Ammon's horn (tissue), 1 donor: ENCODE data around the gene CEP170B.
"Not testable (repeated sequence)": the region's sequence is repeated elsewhere in the genome, so short reads cannot be mapped to it uniquely, and the experiment has no call there.

Experiments used
- DNase-seq: peaks from one replicate; pipeline ENCODE4 v3.0.0-alpha.2; 2016; ENCODE audit warnings: low spot score

CEP170B gene

GRCh38 chr14:104879201-104879982, 14.3 kb downstream of the CEP170B start:
- DNase-seq, result no peak

- no peak for DNase-seq
These were observed 15.0 kb downstream of the CEP170B start for GRCh38 chr14:104879983-104880565.

- DNase-seq, result no peak
These were observed 15.6 kb downstream of the CEP170B start for GRCh38 chr14:104880584-104881210.

- no peak for DNase-seq
These were observed 16.4 kb downstream of the CEP170B start for GRCh38 chr14:104881369-104881979.

DNA sequence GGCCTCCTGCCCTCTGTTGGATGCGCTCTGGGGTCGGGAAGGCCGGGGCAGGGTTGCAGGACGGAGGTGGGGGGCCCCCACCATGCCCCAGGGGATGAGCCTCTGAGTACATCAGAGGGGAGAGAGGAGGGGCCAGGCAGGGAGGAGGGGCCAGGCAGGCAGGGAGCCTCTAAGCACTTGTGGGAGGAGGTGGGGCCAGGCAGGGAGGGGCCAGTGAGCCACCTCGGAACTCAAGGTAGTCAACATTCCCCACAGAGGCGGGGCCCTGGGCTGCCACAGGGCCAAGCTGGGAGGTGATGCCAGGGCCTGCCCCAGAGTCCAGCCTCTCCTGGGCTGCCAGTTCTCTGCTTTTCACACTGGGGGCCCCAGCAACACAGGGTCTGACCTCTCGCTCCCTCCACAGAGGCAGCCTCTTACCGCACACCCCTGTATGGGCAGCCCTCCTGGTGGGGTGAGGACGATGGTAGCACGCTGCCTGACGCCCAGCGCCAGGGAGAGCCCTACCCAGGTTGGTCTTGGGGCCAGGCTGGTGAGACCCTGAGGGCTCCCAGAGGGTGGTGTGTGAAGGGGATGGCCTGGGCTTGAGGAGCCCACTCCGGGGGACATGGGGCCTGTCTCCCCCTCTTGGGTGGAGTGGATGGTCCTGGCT, 17.4 kb downstream of the CEP170B start:
- no peak for DNase-seq

GRCh38 chr14:104882991-104883660, 18.1 kb downstream of the CEP170B start:
- no peak for DNase-seq

DNA sequence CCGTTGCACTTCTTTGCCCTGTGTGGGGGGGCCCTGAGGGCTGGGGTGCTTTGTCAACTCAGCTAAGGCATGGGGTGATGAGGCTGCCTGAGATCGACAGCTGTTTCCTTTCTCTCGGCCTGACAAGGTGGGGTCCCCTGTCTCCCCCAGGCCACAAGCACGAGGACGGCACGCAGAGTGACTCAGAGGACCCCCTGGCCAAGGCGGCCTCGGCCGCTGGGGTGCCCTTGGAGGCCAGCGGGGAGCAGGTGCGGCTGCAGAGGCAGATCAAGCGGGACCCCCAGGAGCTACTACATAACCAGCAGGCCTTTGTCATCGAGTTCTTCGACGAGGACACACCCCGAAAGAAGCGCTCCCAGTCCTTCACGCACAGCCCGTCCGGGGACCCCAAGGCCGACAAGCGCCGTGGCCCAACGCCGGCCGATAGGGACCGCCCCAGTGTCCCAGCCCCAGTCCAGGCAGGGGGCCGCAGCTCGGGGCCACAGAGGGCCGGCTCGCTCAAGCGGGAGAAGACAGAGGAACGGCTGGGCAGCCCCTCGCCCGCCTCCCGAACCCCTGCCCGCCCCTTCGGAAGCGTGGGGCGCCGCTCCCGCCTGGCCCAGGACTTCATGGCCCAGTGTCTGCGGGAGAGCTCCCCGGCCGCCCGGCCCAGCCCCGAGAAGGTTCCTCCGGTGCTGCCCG, 18.8 kb downstream of the CEP170B start:
- DNase-seq, result no peak

DNA sequence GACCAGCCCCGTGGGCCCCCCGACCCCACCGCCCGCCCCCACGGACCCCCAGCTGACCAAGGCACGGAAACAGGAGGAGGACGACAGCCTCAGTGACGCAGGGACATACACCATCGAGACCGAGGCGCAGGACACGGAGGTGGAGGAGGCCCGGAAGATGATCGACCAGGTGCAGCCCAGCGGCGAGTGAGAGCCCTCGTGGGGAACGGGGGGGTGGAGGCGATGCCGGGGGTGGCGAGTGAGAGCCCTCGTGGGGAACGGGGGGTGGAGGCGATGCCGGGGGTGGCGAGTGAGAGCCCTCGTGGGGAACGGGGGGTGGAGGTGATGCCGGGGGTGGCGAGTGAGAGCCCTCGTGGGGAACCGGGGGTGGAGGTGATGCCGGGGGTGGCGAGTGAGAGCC, 19.3 kb downstream of the CEP170B start:
- not testable (repeated sequence) for DNase-seq

DNA sequence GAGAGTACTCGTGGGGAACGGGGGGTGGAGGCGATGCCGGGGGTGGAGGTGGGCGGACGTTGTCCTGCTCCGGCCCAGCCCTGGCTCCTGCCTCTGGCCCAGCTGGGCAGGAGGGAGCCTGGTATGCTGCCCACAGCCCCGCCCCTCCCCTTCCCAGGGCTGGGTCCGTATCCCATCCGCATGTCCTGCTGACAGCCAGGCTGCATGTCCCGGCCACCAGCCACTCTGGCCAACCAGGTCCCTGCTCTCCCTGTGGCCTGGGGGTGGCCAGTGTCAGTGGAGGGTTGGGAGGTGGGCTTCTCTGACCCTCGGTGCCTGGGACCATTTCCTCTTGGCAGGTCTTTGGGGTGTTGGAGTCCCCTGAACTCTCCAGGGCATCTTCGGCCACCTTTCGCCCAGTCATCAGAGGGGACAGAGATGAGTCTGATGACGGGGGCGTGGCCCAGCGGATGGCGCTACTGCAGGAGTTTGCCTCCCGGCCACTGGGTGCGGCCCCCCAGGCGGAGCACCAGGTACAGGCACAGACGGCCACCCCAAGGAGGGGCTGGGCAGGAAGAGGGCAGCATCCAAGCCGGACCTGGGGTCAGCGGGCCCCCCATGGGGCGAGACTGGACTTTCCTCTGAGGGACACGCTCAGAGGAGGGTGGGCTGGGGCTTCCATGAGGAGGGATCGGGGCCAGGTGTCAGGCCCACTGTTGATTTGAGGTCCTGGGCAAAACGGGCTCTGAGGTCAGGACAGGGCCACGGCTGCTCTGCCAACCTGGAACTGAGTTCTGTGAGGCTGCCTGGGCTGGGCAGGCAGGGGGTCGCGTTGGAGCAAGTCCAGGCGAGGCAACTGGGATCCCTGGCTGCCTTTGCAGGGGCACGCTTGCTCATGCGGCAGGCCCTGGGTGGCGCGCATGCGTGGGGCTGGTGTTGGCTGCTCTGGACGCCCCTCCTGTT, 20.2 kb downstream of the CEP170B start:
- no peak for DNase-seq

DNA sequence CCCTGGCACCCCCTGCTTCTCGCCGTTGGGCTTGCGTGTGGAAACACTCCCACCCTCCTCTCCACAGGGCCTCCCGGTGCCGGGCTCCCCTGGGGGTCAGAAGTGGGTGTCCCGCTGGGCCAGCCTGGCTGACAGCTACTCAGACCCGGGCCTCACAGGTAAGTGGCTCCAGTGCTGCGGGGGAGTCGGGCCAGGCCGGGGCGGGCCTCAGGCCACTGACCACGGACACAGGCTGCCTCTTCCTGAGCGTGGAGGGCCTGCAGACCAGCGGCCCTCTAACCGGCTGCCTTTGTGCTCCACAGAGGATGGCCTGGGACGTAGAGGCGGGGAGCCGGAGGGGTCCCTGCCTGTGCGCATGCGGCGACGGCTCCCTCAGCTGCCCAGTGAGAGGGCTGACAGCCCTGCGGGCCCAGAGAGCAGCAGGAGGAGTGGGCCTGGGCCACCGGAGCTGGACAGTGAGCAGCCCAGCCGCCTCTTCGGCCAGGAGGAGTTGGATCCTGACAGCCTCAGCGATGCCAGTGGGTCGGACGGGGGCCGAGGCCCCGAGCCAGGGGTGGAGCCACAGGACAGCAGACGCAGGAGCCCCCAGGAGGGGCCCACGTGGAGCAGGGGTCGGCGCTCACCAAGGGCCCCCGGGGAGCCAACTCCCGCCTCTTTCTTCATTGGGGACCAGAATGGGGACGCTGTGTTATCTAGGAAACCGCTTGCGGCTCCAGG, 21.1 kb downstream of the CEP170B start:
- no peak for DNase-seq

DNA sequence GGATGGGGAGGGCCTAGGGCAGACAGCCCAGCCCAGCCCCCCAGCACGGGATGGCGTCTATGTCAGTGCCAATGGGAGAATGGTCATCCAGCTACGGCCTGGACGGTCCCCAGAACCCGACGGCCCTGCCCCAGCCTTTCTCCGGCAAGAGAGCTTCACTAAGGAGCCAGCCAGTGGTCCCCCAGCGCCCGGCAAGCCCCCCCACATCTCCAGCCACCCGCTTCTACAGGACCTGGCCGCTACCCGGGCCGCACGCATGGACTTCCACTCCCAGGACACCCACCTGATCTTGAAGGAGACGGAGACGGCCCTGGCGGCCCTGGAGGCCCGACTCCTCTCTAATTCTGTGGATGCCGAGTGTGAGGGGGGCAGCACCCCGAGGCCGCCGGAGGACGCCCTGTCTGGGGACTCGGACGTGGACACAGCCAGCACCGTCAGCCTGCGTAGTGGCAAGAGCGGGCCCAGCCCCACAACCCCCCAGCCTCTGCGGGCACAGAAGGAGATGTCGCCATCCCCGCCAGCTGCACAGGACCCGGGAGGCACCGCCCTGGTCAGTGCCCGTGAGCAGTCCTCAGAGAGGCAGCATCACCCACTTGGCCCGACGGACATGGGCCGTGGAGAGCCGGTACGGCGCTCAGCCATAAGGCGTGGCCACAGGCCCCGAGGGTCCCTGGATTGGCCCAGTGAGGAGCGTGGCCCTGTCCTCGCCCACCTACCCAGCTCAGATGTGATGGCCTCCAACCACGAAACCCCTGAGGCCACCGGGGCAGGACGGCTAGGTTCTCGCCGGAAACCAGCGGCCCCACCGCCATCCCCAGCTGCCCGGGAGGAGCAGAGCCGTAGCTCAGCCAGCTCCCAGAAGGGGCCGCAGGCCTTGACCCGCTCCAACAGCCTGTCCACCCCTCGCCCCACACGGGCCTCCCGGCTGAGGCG, 21.9 kb downstream of the CEP170B start:
- no peak for DNase-seq

DNA sequence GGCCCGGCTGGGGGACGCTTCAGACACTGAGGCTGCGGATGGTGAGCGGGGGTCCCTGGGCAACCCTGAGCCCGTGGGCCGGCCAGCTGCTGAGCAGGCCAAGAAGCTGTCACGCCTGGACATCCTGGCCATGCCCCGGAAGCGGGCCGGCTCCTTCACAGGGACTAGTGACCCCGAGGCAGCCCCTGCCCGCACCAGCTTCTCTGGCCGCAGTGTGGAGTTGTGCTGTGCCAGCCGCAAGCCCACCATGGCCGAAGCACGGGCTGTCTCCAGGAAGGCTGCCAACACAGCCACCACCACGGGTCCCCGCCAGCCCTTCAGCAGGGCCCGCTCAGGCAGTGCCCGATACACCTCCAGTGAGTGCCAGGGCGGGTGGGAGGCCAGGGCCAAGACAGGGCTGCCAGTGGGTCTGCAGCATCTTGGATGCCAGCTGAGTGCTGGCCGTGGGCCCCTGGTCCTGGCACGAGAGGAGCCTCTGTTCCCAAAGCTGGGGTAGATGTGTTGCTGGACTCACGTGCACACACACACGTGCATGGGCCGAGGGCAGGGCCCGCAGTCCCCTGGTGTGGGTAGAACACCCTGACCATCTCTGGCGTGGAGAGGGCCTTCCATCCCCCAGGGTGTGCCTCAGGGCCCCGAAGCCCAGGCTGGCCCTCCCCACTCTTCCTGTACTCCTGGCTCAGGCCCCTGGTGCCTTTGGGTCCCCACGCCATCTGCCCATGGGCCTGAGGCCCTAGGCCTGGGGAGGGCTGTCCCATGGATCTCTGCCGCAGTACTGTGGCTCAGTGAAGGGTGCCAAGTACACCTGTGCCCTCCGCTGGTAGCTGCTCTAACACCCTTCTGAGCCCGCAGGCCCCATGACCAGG, 22.8 kb downstream of the CEP170B start:
- no peak for DNase-seq

GRCh38 chr14:104888489-104889374, 23.7 kb downstream of the CEP170B start:
- no peak for DNase-seq

DNA sequence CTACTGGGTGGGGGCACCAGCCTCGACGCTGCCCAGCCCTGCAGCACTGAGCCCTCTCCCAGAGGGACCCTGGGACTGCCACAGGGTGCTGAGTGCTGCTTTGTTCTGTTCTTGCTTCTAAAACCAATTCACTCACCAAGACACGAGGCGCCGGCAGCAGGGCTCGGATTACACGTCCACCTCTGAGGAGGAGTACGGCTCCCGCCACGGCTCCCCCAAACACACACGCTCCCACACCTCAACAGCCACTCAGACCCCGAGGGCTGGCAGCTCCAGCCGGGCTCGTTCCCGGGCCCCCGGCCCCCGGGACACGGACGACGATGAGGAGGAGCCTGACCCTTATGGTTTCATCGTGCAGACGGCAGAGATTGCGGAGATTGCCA, 24.3 kb downstream of the CEP170B start:
- DNase-seq, result no peak

DNA sequence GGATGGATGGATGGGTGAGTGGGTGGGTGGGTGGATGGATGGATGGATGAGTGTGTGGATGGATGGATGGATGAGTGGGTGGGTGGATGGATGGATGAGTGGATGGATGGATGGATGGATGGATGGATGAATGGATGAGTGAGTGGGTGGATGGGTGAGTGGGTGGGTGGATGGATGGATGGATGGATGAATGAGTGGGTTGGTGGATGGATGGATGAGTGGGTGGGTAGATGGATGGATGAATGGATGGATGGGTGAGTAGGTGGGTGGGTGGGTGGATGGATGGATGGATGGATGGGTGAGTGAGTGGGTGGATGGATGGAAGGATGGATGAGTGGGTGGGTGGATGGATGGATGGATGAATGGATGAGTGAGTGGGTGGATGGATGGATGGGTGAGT, 25.2 kb downstream of the CEP170B start:
- not testable (repeated sequence) for DNase-seq

GRCh38 chr14:104891121-104891551, 26.1 kb downstream of the CEP170B start:
- DNase-seq, result no peak
